HCT116 (cell line): Measurements from ENCODE around the gene PAPPA2. TPM values are rescaled to one million over a fixed set of nuclear protein-coding genes. Genes with fewer than 3 reads are reported as not detected.

Experiments
- ATAC-seq: fragments of 200-7000 bp; cut with Tn5 transposase; 2 replicates; pipeline ENCODE4 v1.9.1; 2020; ENCODE audit warnings: mild to moderate bottlenecking, moderate library complexity
- BruUV-seq: library from RNA; stranded (reverse); fragments of 400-500 nt; replicated peaks from 2 replicates; lab custom pipeline; 2021; lab: Mats Ljungman, UMichigan
- CTCF ChIA-PET: fragments of 300-600 bp; sonication (Branson Sonifier 250); formaldehyde crosslinking; loops from one replicate; lab custom pipeline; 2021; ENCODE audit warnings: antibody characterized with exemption; lab: Charles Lee
- POLR2A ChIA-PET: fragments of 300-600, 350-600 bp; sonication (Branson Sonifier 250); formaldehyde crosslinking; loops from one replicate; lab custom pipeline; 2021; ENCODE audit warnings: antibody characterized with exemption; lab: Charles Lee
- RAD21 ChIA-PET, 2 experiments: fragments of 300-600 bp; sonication (Branson Sonifier 250); formaldehyde crosslinking; loops; one replicate each; lab custom pipeline; 2023; ENCODE audit warnings: low total read pairs in 2 of 2; ENCODE audit not compliant: uncharacterized antibody in 2 of 2, unreplicated experiment in 2 of 2, low non-redundant PET in 1 of 2; lab: Charles Lee
- DNase-seq: peaks from one replicate; pipeline ENCODE4 v3.0.0-alpha.2; 2010; ENCODE audit warnings: low read depth, low spot score
- H2AFZ ChIP-seq: fragments of 200-600 bp; shearing (Covaris generic), sonication (generic); 2 replicates; pipeline ENCODE4 v1.6.1; 2017; ENCODE audit warnings: low read depth, mixed run types, mixed read lengths, antibody characterized with exemption, low read length; ENCODE audit not compliant: poor library complexity, severe bottlenecking
- H3K27ac ChIP-seq: 2 replicates; pipeline ENCODE4 v1.5.1; 2012; ENCODE audit warnings: low read depth, low read length
- H3K27me3 ChIP-seq: fragments of 200-600 bp; sonication (generic); 2 replicates; pipeline ENCODE4 v1.6.1; 2016; ENCODE audit warnings: mixed run types, low read length, mixed read lengths; ENCODE audit not compliant: insufficient read depth
- H3K36me3 ChIP-seq, 2 experiments: fragments of 200-500 bp in 1 of 2; fragments of 200-600 bp in 1 of 2; sonication (Bioruptor generic) in 1 of 2; sonication (generic) in 1 of 2; 2 replicates each; pipeline versions ENCODE4 v1.5.1 to v1.6.1; 2014 to 2016; ENCODE audit warnings: low read length in 2 of 2, inconsistent platforms in 1 of 2, mixed read lengths in 1 of 2, mixed run types in 1 of 2; ENCODE audit not compliant: insufficient read depth in 2 of 2, control insufficient read depth in 1 of 2
- H3K4me1 ChIP-seq, 2 experiments: fragments of 200-600 bp in 1 of 2; sonication (generic) in 1 of 2; 2 replicates each; pipeline versions ENCODE4 v1.5.1 to v1.6.1; 2012 to 2017; ENCODE audit warnings: low read length in 2 of 2, inconsistent platforms in 1 of 2, mild to moderate bottlenecking in 1 of 2, mixed read lengths in 1 of 2, mixed run types in 1 of 2, moderate library complexity in 1 of 2; ENCODE audit not compliant: insufficient read depth in 2 of 2, control insufficient read depth in 1 of 2
- H3K4me2 ChIP-seq: fragments of 200-600 bp; sonication (generic); 2 replicates; pipeline ENCODE4 v1.6.1; 2017; ENCODE audit warnings: mixed run types, low read length, mixed read lengths
- H3K4me3 ChIP-seq, 2 experiments: fragments of 200-600 bp in 1 of 2; sonication (generic) in 1 of 2; replicated peaks in 1 of 2; 2 replicates each; pipeline ENCODE4 v1.5.1; 2011 to 2016; ENCODE audit warnings: low read length in 2 of 2, control low read depth in 1 of 2, low read depth in 1 of 2, mild to moderate bottlenecking in 1 of 2, mixed read lengths in 1 of 2, mixed run types in 1 of 2
- H3K79me2 ChIP-seq: fragments of 200-600 bp; sonication (generic); 2 replicates; pipeline ENCODE4 v1.6.1; 2017; ENCODE audit warnings: mild to moderate bottlenecking, mixed run types, low read length, moderate library complexity, mixed read lengths; ENCODE audit not compliant: insufficient read depth
- H3K9ac ChIP-seq: fragments of 200-600 bp; sonication (generic); 2 replicates; pipeline ENCODE4 v1.6.1; 2016; ENCODE audit warnings: low read length, mixed read lengths
- H3K9me2 ChIP-seq: fragments of 200-600 bp; sonication (generic), shearing (Covaris generic); 2 replicates; pipeline ENCODE4 v1.6.1; 2017; ENCODE audit warnings: mixed run types, mild to moderate bottlenecking, moderate library complexity; ENCODE audit not compliant: insufficient read depth
- H3K9me3 ChIP-seq, 2 experiments: fragments of 200-500 bp in 1 of 2; fragments of 200-600 bp in 1 of 2; sonication (Bioruptor generic) in 1 of 2; sonication (generic) in 1 of 2; 2 replicates each; pipeline ENCODE4 v1.6.1; 2014 to 2017; ENCODE audit warnings: low read length in 2 of 2, mixed read lengths in 2 of 2, inconsistent platforms in 1 of 2, low read depth in 1 of 2, mild to moderate bottlenecking in 1 of 2, mixed run types in 1 of 2, moderate library complexity in 1 of 2; ENCODE audit not compliant: control insufficient read depth in 1 of 2, insufficient read depth in 1 of 2
- H4K20me1 ChIP-seq: fragments of 200-600 bp; sonication (generic), shearing (Covaris generic); 2 replicates; pipeline ENCODE4 v1.6.1; 2017; ENCODE audit warnings: mixed run types, mild to moderate bottlenecking, moderate library complexity; ENCODE audit not compliant: insufficient read depth
- CEBPB ChIP-seq: IDR thresholded peaks from 2 replicates; pipeline ENCODE4 v1.6.1; 2012; ENCODE audit warnings: low read depth
- EGR1 ChIP-seq: IDR thresholded peaks from 2 replicates; pipeline ENCODE4 v1.6.1; 2012; ENCODE audit warnings: low read depth
- ELF1 ChIP-seq: IDR thresholded peaks from 2 replicates; pipeline ENCODE4 v1.6.1; 2012; ENCODE audit warnings: low read depth, borderline replicate concordance
- EZH2 ChIP-seq: fragments of 200-600 bp; sonication (generic); IDR thresholded peaks from 2 replicates; pipeline ENCODE4 v1.6.1; 2017; ENCODE audit warnings: antibody characterized with exemption, mixed run types
- EZH2phosphoT487 ChIP-seq: fragments of 200-600 bp; IDR thresholded peaks from 2 replicates; pipeline ENCODE4 v1.6.1; 2018; ENCODE audit warnings: antibody characterized with exemption, borderline replicate concordance
- FOSL1 ChIP-seq: IDR thresholded peaks from 2 replicates; pipeline ENCODE4 v1.6.1; 2012; ENCODE audit warnings: low read depth
- JUND ChIP-seq: IDR thresholded peaks from 2 replicates; pipeline ENCODE4 v1.6.1; 2012
- POLR2A ChIP-seq: IDR thresholded peaks from 2 replicates; pipeline ENCODE4 v1.7.0; 2011; ENCODE audit warnings: borderline replicate concordance; ENCODE audit not compliant: insufficient read depth, insufficient read length; ENCODE audit errors: extremely low read depth
- POLR2AphosphoS5 ChIP-seq: IDR thresholded peaks from 2 replicates; pipeline ENCODE4 v1.6.1; 2011; ENCODE audit warnings: mild to moderate bottlenecking, low read depth, low read length, moderate library complexity
- RAD21 ChIP-seq: IDR thresholded peaks from 2 replicates; pipeline ENCODE4 v1.6.1; 2012; ENCODE audit warnings: low read depth, mild to moderate bottlenecking
- SIN3A ChIP-seq: IDR thresholded peaks from 2 replicates; pipeline ENCODE4 v1.6.1; 2012; ENCODE audit warnings: low read depth
- SP1 ChIP-seq: IDR thresholded peaks from 2 replicates; pipeline ENCODE4 v1.6.1; 2012; ENCODE audit warnings: low read depth
- SRF ChIP-seq: IDR thresholded peaks from 2 replicates; pipeline ENCODE4 v1.6.1; 2012; ENCODE audit warnings: low read depth
- YY1 ChIP-seq: IDR thresholded peaks from 2 replicates; pipeline ENCODE4 v1.6.1; 2011; ENCODE audit warnings: low read length, low read depth, moderate library complexity, mild to moderate bottlenecking; ENCODE audit not compliant: insufficient replicate concordance; ENCODE audit errors: extremely low read depth
- ZFX ChIP-seq: fragments of 450-650 bp; IDR thresholded peaks from 2 replicates; pipeline ENCODE4 v1.6.1; 2017
- ZNF274 ChIP-seq: fragments of 200-500 bp; sonication (Bioruptor generic); IDR thresholded peaks from 2 replicates; pipeline ENCODE4 v1.6.1; 2014; ENCODE audit warnings: mild to moderate bottlenecking, low read depth, low read length, inconsistent platforms
- intact Hi-C: fragments of 100-400 bp; cut with micrococcal nuclease; formaldehyde crosslinking; loops from 2 replicates; pipeline ENCODE4 v1.10.0; 2022
- total RNA-seq: library from RNA; stranded (reverse); gene quantifications from one replicate; pipeline ENCODE4 v1.2.1, GENCODE V29; 2021; ENCODE audit not compliant: unreplicated experiment
- TF ChIP-seq, protein P1 (sequence below): IDR thresholded peaks from 2 replicates; pipeline ENCODE4 v1.6.1; 2012
- TF ChIP-seq, protein P2 (sequence below), 3 experiments: fragments of 200-600 bp in 1 of 3; sonication (generic) in 1 of 3; IDR thresholded peaks in 2 of 3; conservative IDR thresholded peaks in 1 of 3; 2 replicates each; pipeline ENCODE4 v1.5.1; 2012 to 2017; ENCODE audit warnings: low read depth in 2 of 3, low read length in 2 of 3, antibody characterized with exemption in 1 of 3, borderline replicate concordance in 1 of 3, control low read depth in 1 of 3, mild to moderate bottlenecking in 1 of 3, mixed read lengths in 1 of 3, mixed run types in 1 of 3, moderate library complexity in 1 of 3; ENCODE audit not compliant: insufficient read depth in 1 of 3
- TF ChIP-seq, protein P3 (sequence below): IDR thresholded peaks from 2 replicates; pipeline ENCODE4 v1.6.1; 2012

The PAPPA2 gene
- total RNA-seq, 1 experiment from 2014 or later: not detected

DNA sequence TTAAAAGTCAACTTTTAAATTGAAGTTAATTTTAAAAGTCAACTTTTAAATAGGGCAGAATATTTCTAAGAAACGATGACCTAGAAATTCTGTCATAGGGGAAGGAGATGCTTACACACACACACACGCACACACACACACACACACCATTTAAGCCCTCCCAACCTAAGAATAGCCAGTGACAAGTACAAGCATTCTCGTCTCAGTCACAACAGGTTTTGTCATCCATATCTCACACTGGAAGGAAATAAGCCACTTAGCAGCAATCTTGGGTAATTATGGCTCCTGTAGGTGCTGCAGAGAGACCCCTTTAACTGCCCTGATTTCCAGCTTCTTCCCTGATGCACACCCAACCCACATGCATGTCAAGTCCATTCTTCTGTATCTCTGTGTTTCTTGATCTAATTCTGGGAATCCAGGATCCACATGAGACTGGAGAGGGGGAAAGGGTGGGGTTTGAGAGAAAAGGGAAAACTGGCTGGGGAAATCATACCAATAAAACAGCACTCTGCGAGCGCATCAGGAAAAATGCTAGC, 338.1 kb downstream of the PAPPA2 start (continued):
- TF ChIP-seq EZH2phosphoT487 (no peak), EZH2 (no peak), SP1 (no peak), POLR2A (no peak), POLR2AphosphoS5 (no peak), SIN3A (no peak), SRF (no peak), JUND (no peak), ZNF274 (no peak), CEBPB (no peak), RAD21 (no peak), ZFX (no peak)
- TF ChIP-seq, protein P1, sequence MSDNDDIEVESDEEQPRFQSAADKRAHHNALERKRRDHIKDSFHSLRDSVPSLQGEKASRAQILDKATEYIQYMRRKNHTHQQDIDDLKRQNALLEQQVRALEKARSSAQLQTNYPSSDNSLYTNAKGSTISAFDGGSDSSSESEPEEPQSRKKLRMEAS: no peak
- TF ChIP-seq, protein P2, sequence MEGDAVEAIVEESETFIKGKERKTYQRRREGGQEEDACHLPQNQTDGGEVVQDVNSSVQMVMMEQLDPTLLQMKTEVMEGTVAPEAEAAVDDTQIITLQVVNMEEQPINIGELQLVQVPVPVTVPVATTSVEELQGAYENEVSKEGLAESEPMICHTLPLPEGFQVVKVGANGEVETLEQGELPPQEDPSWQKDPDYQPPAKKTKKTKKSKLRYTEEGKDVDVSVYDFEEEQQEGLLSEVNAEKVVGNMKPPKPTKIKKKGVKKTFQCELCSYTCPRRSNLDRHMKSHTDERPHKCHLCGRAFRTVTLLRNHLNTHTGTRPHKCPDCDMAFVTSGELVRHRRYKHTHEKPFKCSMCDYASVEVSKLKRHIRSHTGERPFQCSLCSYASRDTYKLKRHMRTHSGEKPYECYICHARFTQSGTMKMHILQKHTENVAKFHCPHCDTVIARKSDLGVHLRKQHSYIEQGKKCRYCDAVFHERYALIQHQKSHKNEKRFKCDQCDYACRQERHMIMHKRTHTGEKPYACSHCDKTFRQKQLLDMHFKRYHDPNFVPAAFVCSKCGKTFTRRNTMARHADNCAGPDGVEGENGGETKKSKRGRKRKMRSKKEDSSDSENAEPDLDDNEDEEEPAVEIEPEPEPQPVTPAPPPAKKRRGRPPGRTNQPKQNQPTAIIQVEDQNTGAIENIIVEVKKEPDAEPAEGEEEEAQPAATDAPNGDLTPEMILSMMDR (IDR thresholded peaks at IDR 0.05 in 2 of 3, conservative IDR thresholded peaks at IDR 0.05 in 1 of 3; ENCODE audit: borderline replicate concordance in 1 of 3, insufficient read depth in 1 of 3, low read depth in 2 of 3, low read length in 2 of 3): no peak
- TF ChIP-seq, all 23 proteins: peak for 0

DNA sequence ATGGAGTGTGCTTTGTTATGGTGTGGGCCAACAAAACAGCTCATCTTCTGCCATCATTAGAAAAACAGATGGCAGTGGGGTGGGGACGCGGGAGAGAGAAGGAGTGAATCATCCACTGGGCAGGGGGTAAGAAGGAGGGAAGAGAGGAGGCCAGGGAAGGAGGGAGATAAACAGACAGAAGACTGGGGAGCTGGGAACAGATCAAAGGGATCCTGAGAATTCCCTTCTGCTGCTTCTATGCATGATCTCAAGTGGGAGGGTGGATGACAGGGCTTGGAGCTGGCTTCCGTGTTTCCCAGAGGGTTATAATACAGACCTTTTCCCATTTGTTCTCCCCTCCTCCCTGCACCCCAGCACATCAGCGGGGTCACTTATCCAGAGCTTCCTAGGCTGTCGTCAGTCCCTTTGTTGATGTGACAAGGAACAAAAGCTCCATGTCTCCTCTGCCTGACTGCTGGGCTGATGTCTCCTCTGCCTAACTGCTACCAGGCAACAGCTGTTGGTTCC, 338.6 kb downstream of the PAPPA2 start:
- Histone ChIP-seq H3K27ac (no peak overlapping the region), H3K4me3 (no peak overlapping the region), H3K36me3 (no peaks in the 10 kb centered on the region), H3K9me3 (no peaks in the 10 kb centered on the region), H3K9ac (no peak overlapping the region), H3K9me2 (no peaks in the 10 kb centered on the region), H3K4me2 (no peak overlapping the region), H3K27me3 (peaks cover 32% of the 10 kb centered on the region), H3K4me1 (no peaks in the 10 kb centered on the region), H2AFZ (no peak overlapping the region), H4K20me1 (no peaks in the 10 kb centered on the region), H3K79me2 (no peaks in the 10 kb centered on the region)
- intact Hi-C loops: no loop called here
- ATAC-seq (no peak), DNase-seq (no peak)
- ChIA-PET RAD21 (no interaction called here), CTCF (no interaction called here), POLR2A (no interaction called here)
- no TSS peak for BruUV-seq
- no peak for TF ChIP-seq FOSL1
- TF ChIP-seq, protein P3, sequence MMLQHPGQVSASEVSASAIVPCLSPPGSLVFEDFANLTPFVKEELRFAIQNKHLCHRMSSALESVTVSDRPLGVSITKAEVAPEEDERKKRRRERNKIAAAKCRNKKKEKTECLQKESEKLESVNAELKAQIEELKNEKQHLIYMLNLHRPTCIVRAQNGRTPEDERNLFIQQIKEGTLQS: no peak
- no peak for TF ChIP-seq ELF1
- TF ChIP-seq CEBPB: no peak
- no peak for TF ChIP-seq YY1
- TF ChIP-seq, protein P1: no peak
- TF ChIP-seq POLR2AphosphoS5: no peak
- no peak for TF ChIP-seq EGR1
- TF ChIP-seq, all 23 proteins: peak for 0
